Measurements from ENCODE around the gene ALLC.

The ALLC gene

GRCh38 chr2:3738454-3738853 lies 80.5 kb downstream of the ALLC start:
- Histone ChIP-seq H3K4me1 (ENCODE audit: insufficient read depth, low read length, poor library complexity, severe bottlenecking) (no peaks in the 10 kb centered on the region), H3K27me3 (ENCODE audit: insufficient read depth, low read length, poor library complexity, severe bottlenecking) (no peaks in the 10 kb centered on the region), H3K9ac (ENCODE audit: low read depth, low read length, poor library complexity, severe bottlenecking) (no peak overlapping the region), H4K20me1 (ENCODE audit: insufficient read depth, low read length, poor library complexity, severe bottlenecking) (no peaks in the 10 kb centered on the region), H3K9me3 (ENCODE audit: insufficient read depth, low read depth, low read length) (no peaks in the 10 kb centered on the region), H3K4me2 (ENCODE audit: low read depth, low read length, poor library complexity, severe bottlenecking) (no peak overlapping the region), H3F3A (ENCODE audit: low read depth) (no peaks in the 10 kb centered on the region), H3K36me3 (ENCODE audit: insufficient read depth, low read length) (no peaks in the 10 kb centered on the region), H2AFZ (ENCODE audit: low read length) (no peak overlapping the region), H3K9me2 (replicated peaks; ENCODE audit: low read depth, low read length) (no peaks in the 10 kb centered on the region), H3K79me2 (ENCODE audit: insufficient read depth, low read length) (no peaks in the 10 kb centered on the region), H3K4me3 (ENCODE audit: low read length, poor library complexity, severe bottlenecking) (no peak overlapping the region)
- TF ChIP-seq EZH2phosphoT487 (IDR thresholded peaks at IDR 0.05; ENCODE audit: borderline replicate concordance) (no peak), CTCF (conservative IDR thresholded peaks at IDR 0.05; ENCODE audit: low read length) (peak; percentile 52)

- Histone ChIP-seq H3K9ac (ENCODE audit: low read depth, low read length, poor library complexity, severe bottlenecking) (no peak overlapping the region), H3K4me2 (ENCODE audit: low read depth, low read length, poor library complexity, severe bottlenecking) (no peak overlapping the region)
Observed at GRCh38 chr2:3739313-3739712, 81.3 kb downstream of the ALLC start.

GRCh38 chr2:3741396-3741795 lies 83.4 kb downstream of the ALLC start:
- Histone ChIP-seq H3K79me2 (ENCODE audit: insufficient read depth, low read length) (no peaks in the 10 kb centered on the region), H3K4me2 (ENCODE audit: low read depth, low read length, poor library complexity, severe bottlenecking) (no peak overlapping the region), H3F3A (ENCODE audit: low read depth) (no peaks in the 10 kb centered on the region), H3K9me3 (ENCODE audit: insufficient read depth, low read depth, low read length) (no peaks in the 10 kb centered on the region), H3K4me3 (ENCODE audit: low read length, poor library complexity, severe bottlenecking) (no peak overlapping the region), H3K27me3 (ENCODE audit: insufficient read depth, low read length, poor library complexity, severe bottlenecking) (no peaks in the 10 kb centered on the region), H3K4me1 (ENCODE audit: insufficient read depth, low read length, poor library complexity, severe bottlenecking) (no peaks in the 10 kb centered on the region), H3K36me3 (ENCODE audit: insufficient read depth, low read length) (no peaks in the 10 kb centered on the region), H4K20me1 (ENCODE audit: insufficient read depth, low read length, poor library complexity, severe bottlenecking) (no peaks in the 10 kb centered on the region), H2AFZ (ENCODE audit: low read length) (no peak overlapping the region), H3K9ac (ENCODE audit: low read depth, low read length, poor library complexity, severe bottlenecking) (no peak overlapping the region), H3K9me2 (replicated peaks; ENCODE audit: low read depth, low read length) (no peaks in the 10 kb centered on the region)
- TF ChIP-seq CTCF (conservative IDR thresholded peaks at IDR 0.05; ENCODE audit: low read length) (no peak), EZH2phosphoT487 (IDR thresholded peaks at IDR 0.05; ENCODE audit: borderline replicate concordance) (no peak)

More at GRCh38 chr2:3739313-3739712, 81.3 kb downstream of the ALLC start:
- TF ChIP-seq CTCF (conservative IDR thresholded peaks at IDR 0.05; ENCODE audit: low read length) (no peak), EZH2phosphoT487 (IDR thresholded peaks at IDR 0.05; ENCODE audit: borderline replicate concordance) (no peak)
- Histone ChIP-seq H3K79me2 (ENCODE audit: insufficient read depth, low read length) (no peaks in the 10 kb centered on the region), H3K9me3 (ENCODE audit: insufficient read depth, low read depth, low read length) (no peaks in the 10 kb centered on the region), H2AFZ (ENCODE audit: low read length) (no peak overlapping the region), H3K27me3 (ENCODE audit: insufficient read depth, low read length, poor library complexity, severe bottlenecking) (no peaks in the 10 kb centered on the region), H3K4me1 (ENCODE audit: insufficient read depth, low read length, poor library complexity, severe bottlenecking) (no peaks in the 10 kb centered on the region), H4K20me1 (ENCODE audit: insufficient read depth, low read length, poor library complexity, severe bottlenecking) (no peaks in the 10 kb centered on the region), H3F3A (ENCODE audit: low read depth) (no peaks in the 10 kb centered on the region), H3K4me3 (ENCODE audit: low read length, poor library complexity, severe bottlenecking) (no peak overlapping the region), H3K36me3 (ENCODE audit: insufficient read depth, low read length) (no peaks in the 10 kb centered on the region), H3K9me2 (replicated peaks; ENCODE audit: low read depth, low read length) (no peaks in the 10 kb centered on the region)

Data from Loucy (cell line).